Endothelial cell of umbilical vein (primary cell): ENCODE results near the gene ALPL. TPM values are rescaled to one million over a fixed set of nuclear protein-coding genes. Genes with fewer than 3 reads are reported as not detected.

Experiments
- BruUV-seq: library from RNA; stranded (reverse); fragments of 400-500 nt; replicated peaks from 2 replicates; lab custom pipeline; 2021; lab: Mats Ljungman, UMichigan
- CTCF ChIA-PET: fragments of 300-600, 350-600 bp; sonication (Branson Sonifier 250); formaldehyde crosslinking; loops from one replicate; lab custom pipeline; 2021; ENCODE audit warnings: antibody characterized with exemption, inconsistent platforms; lab: Charles Lee
- POLR2A ChIA-PET: fragments of 300-600, 350-600 bp; sonication (Branson Sonifier 250); formaldehyde crosslinking; loops from one replicate; lab custom pipeline; 2021; ENCODE audit warnings: antibody characterized with exemption, inconsistent platforms; lab: Charles Lee
- DNase-seq: peaks from one replicate; pipeline ENCODE4 v3.0.0-alpha.2; 2011; ENCODE audit warnings: low read depth, low spot score
- FAIRE-seq: peaks from 2 replicates; lab custom pipeline; 2011; peaks lifted over from hg19 to GRCh38; lab: Jason Lieb, UNC
- H2AFZ ChIP-seq: 2 replicates; pipeline ENCODE4 v1.6.0; 2012; ENCODE audit warnings: low read depth, low read length, control low read depth, inconsistent platforms
- H3K27ac ChIP-seq: 2 replicates; pipeline ENCODE4 v1.5.1; 2011; ENCODE audit warnings: low read depth, mild to moderate bottlenecking, control low read depth, low read length, moderate library complexity; ENCODE audit not compliant: insufficient read depth
- H3K27me3 ChIP-seq, 2 experiments: 2 replicates each; pipeline versions ENCODE4 v1.6.0 to v1.6.1; 2011; ENCODE audit warnings: low read length in 2 of 2, mixed read lengths in 1 of 2; ENCODE audit not compliant: control insufficient read depth in 2 of 2, insufficient read depth in 2 of 2
- H3K36me3 ChIP-seq, 2 experiments: 2 replicates in 1 of 2; 3 replicates in 1 of 2; pipeline ENCODE4 v1.5.1; 2011; ENCODE audit warnings: low read length in 2 of 2, mild to moderate bottlenecking in 1 of 2, moderate library complexity in 1 of 2; ENCODE audit not compliant: control insufficient read depth in 2 of 2, insufficient read depth in 2 of 2; ENCODE audit errors: extremely low read depth in 1 of 2
- H3K4me1 ChIP-seq: 3 replicates; pipeline ENCODE4 v1.5.1; 2011; ENCODE audit warnings: mild to moderate bottlenecking, low read length; ENCODE audit not compliant: control insufficient read depth, insufficient read depth; ENCODE audit errors: extremely low read depth
- H3K4me2 ChIP-seq: 2 replicates; pipeline ENCODE4 v1.6.1; 2011; ENCODE audit warnings: low read length, control low read depth, mixed read lengths; ENCODE audit not compliant: insufficient read depth
- H3K4me3 ChIP-seq, 3 experiments: fragments of 200-600 bp in 1 of 3; sonication (generic), shearing (Covaris generic) in 1 of 3; replicated peaks in 1 of 3; 2 replicates each; pipeline ENCODE4 v1.5.1; 2011 to 2016; ENCODE audit warnings: control low read depth in 3 of 3, low read length in 3 of 3, mild to moderate bottlenecking in 2 of 3, inconsistent platforms in 1 of 3, low read depth in 1 of 3, moderate library complexity in 1 of 3; ENCODE audit not compliant: insufficient read depth in 1 of 3
- H3K79me2 ChIP-seq: 2 replicates; pipeline ENCODE4 v1.6.0; 2012; ENCODE audit warnings: low read length, inconsistent platforms; ENCODE audit not compliant: control insufficient read depth, insufficient read depth
- H3K9ac ChIP-seq: replicated peaks from 2 replicates; pipeline ENCODE3; 2011; ENCODE audit warnings: low read length, control low read depth; ENCODE audit not compliant: insufficient read depth; ENCODE audit errors: extremely low read depth
- H3K9me1 ChIP-seq: replicated peaks from 3 replicates; pipeline ENCODE4 v1.6.0; 2011; ENCODE audit warnings: mild to moderate bottlenecking, low read length; ENCODE audit not compliant: control insufficient read depth, insufficient read depth; ENCODE audit errors: extremely low read depth
- H3K9me3 ChIP-seq: replicated peaks from 2 replicates; pipeline ENCODE4 v1.5.1; 2012; ENCODE audit warnings: low read length, inconsistent platforms; ENCODE audit not compliant: control insufficient read depth, insufficient read depth
- H4K20me1 ChIP-seq: replicated peaks from 2 replicates; pipeline ENCODE3; 2011; ENCODE audit warnings: mild to moderate bottlenecking, low read length; ENCODE audit not compliant: control insufficient read depth, insufficient read depth; ENCODE audit errors: extremely low read depth
- CTCF ChIP-seq, 2 donors: IDR thresholded peaks; 1 replicate in 1 of 2; 2 replicates in 1 of 2; pipeline ENCODE4 v1.5.1; 2011; ENCODE audit warnings: low read length in 2 of 2, mild to moderate bottlenecking in 2 of 2, moderate library complexity in 2 of 2, control low read depth in 1 of 2, inconsistent platforms in 1 of 2, low read depth in 1 of 2; ENCODE audit not compliant: insufficient read depth in 1 of 2; ENCODE audit errors: extremely low read depth in 1 of 2
- EZH2 ChIP-seq: IDR thresholded peaks from 2 replicates; pipeline ENCODE4 v1.6.1; 2012; ENCODE audit warnings: borderline replicate concordance, low read depth, mild to moderate bottlenecking, moderate library complexity, low read length, inconsistent platforms; ENCODE audit not compliant: severe bottlenecking
- FOS ChIP-seq: IDR thresholded peaks from 2 replicates; pipeline ENCODE4 v1.6.1; 2011; ENCODE audit warnings: mild to moderate bottlenecking, low read length, moderate library complexity, borderline replicate concordance; ENCODE audit not compliant: insufficient read depth
- GATA2 ChIP-seq: IDR thresholded peaks from 2 replicates; pipeline ENCODE4 v1.7.0; 2011; ENCODE audit warnings: low read depth, mild to moderate bottlenecking, moderate library complexity, mixed read lengths, low read length; ENCODE audit not compliant: insufficient read length, insufficient read depth
- JUN ChIP-seq: IDR thresholded peaks from 2 replicates; pipeline ENCODE4 v1.6.1; 2011; ENCODE audit warnings: borderline replicate concordance, low read depth; ENCODE audit not compliant: insufficient read length, insufficient read depth
- MAX ChIP-seq: IDR thresholded peaks from 2 replicates; pipeline ENCODE4 v1.6.1; 2011; ENCODE audit not compliant: insufficient read depth, insufficient read length
- MYC ChIP-seq: IDR thresholded peaks from one replicate; pipeline ENCODE4 v1.6.1; 2011; ENCODE audit warnings: mild to moderate bottlenecking, low read depth, low read length
- POLR2AphosphoS5 ChIP-seq: IDR thresholded peaks from 2 replicates; pipeline ENCODE4 v1.6.1; 2012; ENCODE audit warnings: low read depth, mild to moderate bottlenecking, control low read depth, low read length, moderate library complexity; ENCODE audit not compliant: insufficient read depth
- dilution Hi-C: fragments of 300-500 bp; cut with MboI; formaldehyde crosslinking; loops from one replicate; pipeline ENCODE4 v1.15.0; 2019; ENCODE audit warnings: low sequenced_read_pairs; ENCODE audit not compliant: extremely low pct_ligation_motif_present
- intact Hi-C: fragments of 100-400 bp; cut with micrococcal nuclease; formaldehyde crosslinking; loops from one replicate; pipeline ENCODE4 v1.10.0; 2022
- polyA plus RNA-seq, 4 experiments: library from polyadenylated mRNA; depleted of rRNA in 3 of 4; stranded (reverse) in 3 of 4; unstranded in 1 of 4; fragments of >200 nt; gene quantifications; 2 replicates each; pipeline versions ENCODE4 v1.2.1 to v1.2.3, GENCODE V29; 2011 to 2012; ENCODE audit warnings: missing spikeins in 1 of 4
- total RNA-seq: library from RNA; stranded (reverse); gene quantifications from 2 replicates; pipeline ENCODE4 v1.2.3, GENCODE V29; 2021

The ALPL gene
- total and polyA plus RNA-seq, 2 donors (not counting 3 experiments of a cell fraction or from before 2014, with no cell fraction given), result 0.38 to 0.92 TPM

GRCh38 chr1:21604208-21604957, 95.2 kb downstream of the ALPL start:
- H2AFZ ChIP-seq, result no peak overlapping the region
- no peak overlapping the region for H3K4me3 ChIP-seq
- TF ChIP-seq FOS, result no peak
- no peak for TF ChIP-seq POLR2AphosphoS5
- TF ChIP-seq MYC, result no peak
- no peak for TF ChIP-seq JUN
- TF ChIP-seq EZH2, result no peak
- TF ChIP-seq GATA2, result no peak
- TF ChIP-seq CTCF (IDR thresholded peaks at IDR 0.05; ENCODE audit: extremely low read depth in 1 of 2, insufficient read depth in 1 of 2, low read depth in 1 of 2, low read length in 2 of 2), result no peak
- no peak for TF ChIP-seq MAX
- no peak overlapping the region for H3K27ac ChIP-seq
- H3K36me3 ChIP-seq, result no peaks in the 10 kb centered on the region
- intact Hi-C loops, result no loop called here
- dilution Hi-C loops, result no loop called here
- H3K27me3 ChIP-seq, result peaks cover 0 to 5% of the 10 kb centered on the region in 2 experiments
- no peak overlapping the region for H3K4me2 ChIP-seq
- FAIRE-seq, result no peak
- no peaks in the 10 kb centered on the region for H3K4me1 ChIP-seq
- H3K9ac ChIP-seq, result no peak overlapping the region
- no peaks in the 10 kb centered on the region for H3K9me3 ChIP-seq
- no peak for DNase-seq
- POLR2A ChIA-PET, result no interaction called here
- no peaks in the 10 kb centered on the region for H4K20me1 ChIP-seq
- no TSS peak for BruUV-seq
- no peaks in the 10 kb centered on the region for H3K9me1 ChIP-seq
- H3K79me2 ChIP-seq, result no peaks in the 10 kb centered on the region
- CTCF ChIA-PET, result no interaction called here
